Keratinocyte (primary cell): ENCODE data around the gene MGMT. TPM values are rescaled to one million over a fixed set of nuclear protein-coding genes. Genes with fewer than 3 reads are reported as not detected.

Experiments
- DNase-seq: peaks from one replicate; pipeline ENCODE4 v3.0.0-alpha.2; 2011; ENCODE audit warnings: low read depth, missing footprints, low spot score
- FAIRE-seq: peaks from 2 replicates; lab custom pipeline; 2011; peaks lifted over from hg19 to GRCh38; lab: Jason Lieb, UNC
- H2AFZ ChIP-seq: 2 replicates; pipeline ENCODE4 v1.6.0; 2012; ENCODE audit warnings: low read length, control low read depth, inconsistent platforms; ENCODE audit not compliant: control insufficient read depth
- H3K27ac ChIP-seq: 2 replicates; pipeline ENCODE4 v1.5.1; 2011; ENCODE audit warnings: low read length; ENCODE audit not compliant: control insufficient read depth, insufficient read depth
- H3K27me3 ChIP-seq: 3 replicates; pipeline ENCODE4 v1.6.0; 2011; ENCODE audit warnings: low read length; ENCODE audit not compliant: control insufficient read depth, insufficient read depth; ENCODE audit errors: extremely low read depth
- H3K36me3 ChIP-seq, 2 experiments: 2 replicates in 1 of 2; 3 replicates in 1 of 2; pipeline ENCODE4 v1.5.1; 2011; ENCODE audit warnings: low read length in 2 of 2, mild to moderate bottlenecking in 1 of 2; ENCODE audit not compliant: control insufficient read depth in 2 of 2, insufficient read depth in 2 of 2; ENCODE audit errors: extremely low read depth in 1 of 2
- H3K4me1 ChIP-seq: 3 replicates; pipeline ENCODE4 v1.5.1; 2011; ENCODE audit warnings: low read length; ENCODE audit not compliant: control insufficient read depth, insufficient read depth; ENCODE audit errors: extremely low read depth
- H3K4me2 ChIP-seq: 3 replicates; pipeline ENCODE4 v1.6.0; 2011; ENCODE audit warnings: low read depth, low read length; ENCODE audit not compliant: control insufficient read depth, insufficient read depth; ENCODE audit errors: extremely low read depth
- H3K4me3 ChIP-seq, 3 experiments: fragments of 200-600 bp in 1 of 3; sonication (generic) in 1 of 3; 2 replicates in 2 of 3; 3 replicates in 1 of 3; pipeline ENCODE4 v1.5.1; 2011 to 2016; ENCODE audit warnings: low read length in 3 of 3, mild to moderate bottlenecking in 3 of 3, control low read depth in 2 of 3, inconsistent platforms in 1 of 3, low read depth in 1 of 3, mixed read lengths in 1 of 3, mixed run types in 1 of 3, moderate library complexity in 1 of 3; ENCODE audit not compliant: control insufficient read depth in 2 of 3, insufficient read depth in 2 of 3; ENCODE audit errors: extremely low read depth in 1 of 3
- H3K79me2 ChIP-seq: 2 replicates; pipeline ENCODE4 v1.6.0; 2012; ENCODE audit warnings: low read length; ENCODE audit not compliant: control insufficient read depth, insufficient read depth
- H3K9ac ChIP-seq: 3 replicates; pipeline ENCODE4 v1.6.0; 2011; ENCODE audit warnings: low read length; ENCODE audit not compliant: control insufficient read depth, insufficient read depth; ENCODE audit errors: extremely low read depth
- H3K9me1 ChIP-seq: 3 replicates; pipeline ENCODE4 v1.6.0; 2011; ENCODE audit warnings: low read length; ENCODE audit not compliant: control insufficient read depth, insufficient read depth; ENCODE audit errors: extremely low read depth
- H3K9me3 ChIP-seq: 2 replicates; pipeline ENCODE4 v1.5.1; 2012; ENCODE audit warnings: low read depth, low read length; ENCODE audit not compliant: control insufficient read depth
- H4K20me1 ChIP-seq: 3 replicates; pipeline ENCODE4 v1.6.0; 2011; ENCODE audit warnings: low read length; ENCODE audit not compliant: control insufficient read depth, insufficient read depth; ENCODE audit errors: extremely low read depth
- EZH2 ChIP-seq: IDR thresholded peaks from one replicate; pipeline ENCODE4 v1.6.1; 2012; ENCODE audit warnings: inconsistent platforms, mild to moderate bottlenecking, low read length, moderate library complexity
- dilution Hi-C: fragments of 300-500 bp; cut with MboI; formaldehyde crosslinking; loops from one replicate; pipeline ENCODE4 v1.7.0; 2020; ENCODE audit warnings: low sequenced_read_pairs; ENCODE audit not compliant: extremely low pct_ligation_motif_present
- polyA plus RNA-seq, 5 experiments: library from polyadenylated mRNA; depleted of rRNA in 3 of 5; stranded (reverse) in 3 of 5; stranded (forward) in 1 of 5; unstranded in 1 of 5; fragments of >200 nt; gene quantifications; 1 replicate in 1 of 5; 2 replicates in 3 of 5; 3 replicates in 1 of 5; pipeline versions ENCODE4 v1.2.1 to v1.2.3, GENCODE V29; 2011 to 2012; ENCODE audit warnings: missing spikeins in 2 of 5, low read depth in 1 of 5, low replicate concordance in 1 of 5
- TF ChIP-seq, protein P1 (sequence below), 3 experiments: IDR thresholded peaks in 1 of 3; conservative IDR thresholded peaks in 1 of 3; optimal IDR thresholded peaks in 1 of 3; 2 replicates in 2 of 3; 3 replicates in 1 of 3; pipeline versions ENCODE3 to v1.5.1; 2011; ENCODE audit warnings: low read length in 3 of 3, mild to moderate bottlenecking in 3 of 3, moderate library complexity in 2 of 3, control low read depth in 1 of 3, inconsistent platforms in 1 of 3; ENCODE audit not compliant: insufficient read depth in 2 of 3; ENCODE audit errors: extremely low read depth in 1 of 3

Gene MGMT
- polyA plus RNA-seq, 1 donor (not counting 4 experiments of a cell fraction or from before 2014, with no cell fraction given) = 15.2 TPM

DNA sequence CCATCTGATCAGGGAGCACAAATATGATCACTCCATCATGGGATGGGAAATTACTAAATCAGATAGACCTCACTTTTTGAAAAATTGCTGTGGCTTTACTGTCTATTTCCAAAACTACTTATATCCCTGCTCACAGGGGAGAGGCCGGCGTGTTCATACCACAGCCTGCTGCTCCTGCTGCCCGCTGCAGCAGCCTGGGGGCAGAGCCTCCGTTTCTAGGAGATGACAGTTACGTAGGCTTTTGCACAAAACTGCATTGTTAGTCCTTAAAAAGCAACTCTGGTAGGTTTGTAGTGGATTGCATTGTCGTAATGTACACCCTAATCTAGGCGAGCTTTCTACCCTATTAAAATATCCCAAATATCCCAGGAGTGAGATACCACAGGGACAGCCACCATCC, 293.4 kb downstream of the MGMT start:
- FAIRE-seq (no peak), DNase-seq (no peak)
- H3K36me3 ChIP-seq = peaks cover 0 to 3% of the 10 kb centered on the region in 2 experiments
- H4K20me1 ChIP-seq = no peaks in the 10 kb centered on the region
- no peaks in the 10 kb centered on the region for H3K9me3 ChIP-seq
- no peaks in the 10 kb centered on the region for H3K27me3 ChIP-seq
- dilution Hi-C loops = no loop called here
- H3K27ac ChIP-seq = no peak overlapping the region
- H3K4me1 ChIP-seq = no peaks in the 10 kb centered on the region
- no peak overlapping the region for H2AFZ ChIP-seq
- no peak overlapping the region for H3K4me3 ChIP-seq
- no peaks in the 10 kb centered on the region for H3K9me1 ChIP-seq
- H3K9ac ChIP-seq = no peak overlapping the region
- H3K79me2 ChIP-seq = no peaks in the 10 kb centered on the region
- no peak overlapping the region for H3K4me2 ChIP-seq
- no peak for TF ChIP-seq EZH2
- TF ChIP-seq, protein P1, sequence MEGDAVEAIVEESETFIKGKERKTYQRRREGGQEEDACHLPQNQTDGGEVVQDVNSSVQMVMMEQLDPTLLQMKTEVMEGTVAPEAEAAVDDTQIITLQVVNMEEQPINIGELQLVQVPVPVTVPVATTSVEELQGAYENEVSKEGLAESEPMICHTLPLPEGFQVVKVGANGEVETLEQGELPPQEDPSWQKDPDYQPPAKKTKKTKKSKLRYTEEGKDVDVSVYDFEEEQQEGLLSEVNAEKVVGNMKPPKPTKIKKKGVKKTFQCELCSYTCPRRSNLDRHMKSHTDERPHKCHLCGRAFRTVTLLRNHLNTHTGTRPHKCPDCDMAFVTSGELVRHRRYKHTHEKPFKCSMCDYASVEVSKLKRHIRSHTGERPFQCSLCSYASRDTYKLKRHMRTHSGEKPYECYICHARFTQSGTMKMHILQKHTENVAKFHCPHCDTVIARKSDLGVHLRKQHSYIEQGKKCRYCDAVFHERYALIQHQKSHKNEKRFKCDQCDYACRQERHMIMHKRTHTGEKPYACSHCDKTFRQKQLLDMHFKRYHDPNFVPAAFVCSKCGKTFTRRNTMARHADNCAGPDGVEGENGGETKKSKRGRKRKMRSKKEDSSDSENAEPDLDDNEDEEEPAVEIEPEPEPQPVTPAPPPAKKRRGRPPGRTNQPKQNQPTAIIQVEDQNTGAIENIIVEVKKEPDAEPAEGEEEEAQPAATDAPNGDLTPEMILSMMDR (optimal IDR thresholded peaks at IDR 0.05 in 1 of 3, IDR thresholded peaks at IDR 0.05 in 1 of 3, conservative IDR thresholded peaks at IDR 0.05 in 1 of 3; ENCODE audit: extremely low read depth in 1 of 3, insufficient read depth in 2 of 3, low read length in 3 of 3) = no peak

GRCh38 chr10:129761197-129761972, 294.3 kb downstream of the MGMT start:
- no peak for DNase-seq
- Histone ChIP-seq H3K79me2 (no peaks in the 10 kb centered on the region), H3K27me3 (no peaks in the 10 kb centered on the region), H3K36me3 (peaks cover 0 to 3% of the 10 kb centered on the region in 2 experiments), H3K27ac (no peak overlapping the region), H3K4me3 (no peak overlapping the region), H3K4me2 (no peak overlapping the region), H3K4me1 (no peaks in the 10 kb centered on the region), H3K9me1 (no peaks in the 10 kb centered on the region), H2AFZ (no peak overlapping the region), H3K9ac (no peak overlapping the region), H3K9me3 (no peaks in the 10 kb centered on the region), H4K20me1 (no peaks in the 10 kb centered on the region)
- dilution Hi-C loops = no loop called here
- TF ChIP-seq, protein P1 (optimal IDR thresholded peaks at IDR 0.05 in 1 of 3, IDR thresholded peaks at IDR 0.05 in 1 of 3, conservative IDR thresholded peaks at IDR 0.05 in 1 of 3; ENCODE audit: extremely low read depth in 1 of 3, insufficient read depth in 2 of 3, low read length in 3 of 3) = no peak
- no peak for TF ChIP-seq EZH2
- no peak for FAIRE-seq
